Activated CD4-positive, alpha-beta T cell treated with anti-CD3 and anti-CD28 coated beads for 4 hours (primary cell): ENCODE measurements around the gene TXNRD1.
"Not testable (repeated sequence)": the region's sequence is repeated elsewhere in the genome, so short reads cannot be mapped to it uniquely, and the experiment has no call there.

Experiments used
- DNase-seq, 2 donors: peaks; one replicate each; pipeline ENCODE4 v3.0.0-alpha.2; 2020

The TXNRD1 gene

DNA sequence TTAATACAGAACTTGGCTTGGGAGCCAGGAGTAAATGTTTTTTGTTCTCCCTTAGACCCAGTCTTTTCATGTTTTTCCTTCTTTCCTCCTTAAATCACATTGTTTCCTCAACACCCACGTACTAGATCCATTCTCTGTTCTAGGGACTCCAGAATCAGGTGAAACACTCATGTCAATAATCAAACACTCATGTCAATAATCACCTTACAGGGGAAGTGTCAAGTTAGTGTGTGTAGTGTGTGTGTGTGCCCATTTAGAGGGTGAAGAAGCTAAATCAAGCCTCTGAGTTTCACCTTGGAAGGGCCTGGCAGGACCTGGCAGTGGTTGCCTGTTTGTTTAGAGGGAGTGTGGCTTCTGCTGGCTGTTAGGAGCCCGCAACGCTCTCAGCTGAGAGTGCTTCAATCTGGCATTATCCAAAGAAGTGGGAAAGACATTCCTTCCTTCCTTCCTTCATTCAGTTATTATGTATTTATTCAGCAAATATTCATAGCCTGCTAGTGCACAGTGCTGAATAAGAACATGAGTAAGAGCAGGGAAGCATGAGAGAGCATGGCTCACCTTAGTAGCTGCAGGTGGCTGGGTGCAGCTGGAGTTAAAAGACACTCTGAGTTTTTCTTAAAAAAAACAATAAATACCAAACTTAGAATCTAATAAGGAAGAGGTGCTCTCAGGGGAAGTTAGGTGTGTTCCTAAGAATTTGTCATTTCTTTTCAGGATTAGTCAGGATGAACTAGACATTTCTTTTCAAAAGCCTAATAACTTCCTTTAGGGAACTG is 70.3 kb downstream of the TXNRD1 start:
- DNase-seq, result no peak

DNA sequence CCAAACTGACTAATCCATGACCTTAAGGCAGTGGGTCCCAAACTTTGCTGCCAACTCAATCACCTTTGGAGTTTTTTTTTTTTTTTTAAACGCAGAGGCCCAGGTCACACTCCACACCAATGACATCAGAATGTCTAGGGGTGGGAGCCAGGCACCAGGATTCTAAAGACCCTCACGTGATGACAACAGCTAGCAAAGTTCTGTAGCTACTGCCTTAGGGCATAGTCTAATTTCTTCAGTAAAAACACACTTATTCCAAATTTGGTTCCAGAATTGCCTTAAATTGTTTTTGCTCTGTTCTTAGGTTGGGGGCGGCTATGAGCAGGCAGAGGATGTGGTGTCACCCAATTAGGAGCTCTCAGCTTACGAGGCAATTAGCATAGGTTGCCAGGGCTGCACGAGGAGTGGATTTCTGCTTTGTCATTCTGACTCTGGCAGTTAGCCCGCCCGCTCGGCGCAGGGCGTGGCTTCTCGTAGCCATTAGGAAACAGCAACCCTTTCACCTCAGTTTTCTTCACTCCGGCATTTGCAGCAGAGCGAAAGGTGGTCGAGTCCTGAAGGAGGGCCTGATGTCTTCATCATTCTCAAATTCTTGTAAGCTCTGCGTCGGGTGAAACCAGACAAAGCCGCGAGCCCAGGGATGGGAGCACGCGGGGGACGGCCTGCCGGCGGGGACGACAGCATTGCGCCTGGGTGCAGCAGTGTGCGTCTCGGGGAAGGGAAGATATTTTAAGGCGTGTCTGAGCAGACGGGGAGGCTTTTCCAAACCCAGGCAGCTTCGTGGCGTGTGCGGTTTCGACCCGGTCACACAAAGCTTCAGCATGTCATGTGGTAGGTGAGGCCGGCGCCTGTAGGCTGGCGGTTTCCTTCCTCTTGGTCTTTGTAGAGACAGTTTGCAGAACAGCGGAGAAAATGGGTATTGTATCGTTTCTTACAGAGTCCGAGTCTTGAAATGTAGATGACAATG is 71.2 kb downstream of the TXNRD1 start:
- DNase-seq, result peak; percentile 87

DNA sequence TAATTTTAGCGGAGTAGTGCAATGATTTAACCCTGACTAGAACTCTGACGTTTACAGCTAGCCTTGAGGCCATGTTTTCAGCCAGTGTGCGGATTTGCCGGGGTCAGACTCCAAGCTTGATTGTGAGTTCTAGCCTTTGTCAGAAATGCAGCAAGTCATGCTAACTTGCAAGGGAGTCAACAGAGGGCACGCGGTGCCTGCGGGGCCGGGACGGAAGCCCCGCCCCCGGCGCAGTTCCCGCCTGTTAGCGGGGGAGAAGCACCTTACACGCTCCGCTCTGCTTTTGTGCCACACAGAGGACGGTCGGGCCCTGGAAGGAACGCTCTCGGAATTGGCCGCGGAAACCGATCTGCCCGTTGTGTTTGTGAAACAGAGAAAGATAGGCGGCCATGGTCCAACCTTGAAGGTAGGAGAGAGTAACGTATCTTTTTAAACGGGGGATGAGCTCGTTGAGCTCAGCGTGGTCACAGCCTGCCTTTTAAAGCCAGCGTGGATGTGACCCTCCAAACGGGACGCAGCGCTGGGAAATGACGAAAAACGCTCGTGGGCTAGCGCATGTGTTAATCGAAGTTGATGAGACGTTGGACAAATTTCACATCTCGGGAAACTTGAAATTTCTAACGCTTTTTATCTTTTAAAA is 73.2 kb downstream of the TXNRD1 start:
- DNase-seq, result peak; percentile 82

DNA sequence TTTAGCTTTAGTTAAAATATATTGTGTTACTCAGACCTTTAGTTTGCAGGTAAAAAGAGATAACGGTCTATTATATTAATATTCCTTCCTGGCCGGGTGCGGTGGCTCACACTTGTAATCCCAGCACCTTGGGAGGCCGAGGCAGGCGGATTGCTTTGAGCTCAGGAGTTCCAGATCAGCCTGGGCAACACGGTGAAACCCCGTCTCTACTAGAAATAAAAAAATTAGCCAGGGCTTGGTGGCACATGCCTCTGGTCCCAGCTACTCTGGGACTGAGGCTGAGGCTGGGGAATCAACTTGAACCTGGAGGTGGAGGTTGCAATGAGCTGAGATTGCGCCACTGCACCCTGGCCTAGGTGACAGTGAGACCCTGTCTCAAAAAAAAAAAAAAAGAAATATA is 74.7 kb downstream of the TXNRD1 start:
- DNase-seq, result no peak

DNA sequence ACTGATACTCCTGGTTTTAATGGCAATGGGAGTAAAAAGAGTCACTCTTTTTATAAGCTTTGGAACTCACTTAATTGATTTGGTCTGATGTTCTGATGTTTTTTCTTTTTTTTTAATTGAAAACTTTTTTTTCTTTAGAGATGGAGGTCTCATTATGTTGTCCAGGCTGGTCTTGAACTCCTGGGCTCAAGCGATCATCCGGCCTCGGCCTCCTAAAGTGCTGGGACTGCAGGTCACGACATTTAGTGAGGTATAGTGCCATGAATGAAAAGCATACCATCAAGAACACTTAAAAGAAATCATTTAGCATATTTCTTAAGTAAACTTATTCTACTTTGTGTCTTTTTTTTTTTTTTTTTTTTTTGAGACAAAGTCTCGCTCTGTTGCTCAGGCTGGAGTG is 75.3 kb downstream of the TXNRD1 start:
- DNase-seq, result no peak

DNA sequence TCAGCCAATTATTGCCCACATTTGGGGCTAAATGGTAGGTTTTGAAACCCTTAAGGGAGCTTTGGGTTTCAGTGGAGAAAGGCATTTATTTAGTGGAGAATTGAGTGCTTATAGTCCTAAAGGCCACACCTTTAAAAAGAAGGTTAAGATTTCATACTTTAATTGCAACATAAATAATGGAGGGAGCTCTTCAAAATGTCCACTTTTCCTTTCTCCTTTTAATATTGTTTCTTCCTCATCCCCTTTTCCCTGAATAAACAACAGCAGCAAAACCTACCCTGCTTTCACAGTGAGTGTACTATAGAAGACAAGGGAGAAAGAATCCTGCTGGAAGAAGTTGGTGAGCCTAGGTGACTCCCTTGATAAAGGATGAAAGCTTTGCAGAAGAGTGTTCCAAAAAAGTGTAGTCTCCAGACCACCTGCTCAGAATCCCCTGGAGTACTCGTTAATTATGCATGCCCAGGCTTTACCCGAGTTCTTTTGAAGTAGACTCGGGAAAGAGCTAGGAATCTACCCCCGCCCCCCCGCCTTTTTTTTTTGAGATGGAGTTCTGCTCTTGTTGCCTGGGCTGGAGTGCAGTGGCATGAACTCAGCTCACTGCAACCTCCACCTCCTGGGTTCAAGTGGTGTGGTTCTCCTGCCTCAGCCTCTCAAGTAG is 76.4 kb downstream of the TXNRD1 start:
- no peak for DNase-seq

DNA sequence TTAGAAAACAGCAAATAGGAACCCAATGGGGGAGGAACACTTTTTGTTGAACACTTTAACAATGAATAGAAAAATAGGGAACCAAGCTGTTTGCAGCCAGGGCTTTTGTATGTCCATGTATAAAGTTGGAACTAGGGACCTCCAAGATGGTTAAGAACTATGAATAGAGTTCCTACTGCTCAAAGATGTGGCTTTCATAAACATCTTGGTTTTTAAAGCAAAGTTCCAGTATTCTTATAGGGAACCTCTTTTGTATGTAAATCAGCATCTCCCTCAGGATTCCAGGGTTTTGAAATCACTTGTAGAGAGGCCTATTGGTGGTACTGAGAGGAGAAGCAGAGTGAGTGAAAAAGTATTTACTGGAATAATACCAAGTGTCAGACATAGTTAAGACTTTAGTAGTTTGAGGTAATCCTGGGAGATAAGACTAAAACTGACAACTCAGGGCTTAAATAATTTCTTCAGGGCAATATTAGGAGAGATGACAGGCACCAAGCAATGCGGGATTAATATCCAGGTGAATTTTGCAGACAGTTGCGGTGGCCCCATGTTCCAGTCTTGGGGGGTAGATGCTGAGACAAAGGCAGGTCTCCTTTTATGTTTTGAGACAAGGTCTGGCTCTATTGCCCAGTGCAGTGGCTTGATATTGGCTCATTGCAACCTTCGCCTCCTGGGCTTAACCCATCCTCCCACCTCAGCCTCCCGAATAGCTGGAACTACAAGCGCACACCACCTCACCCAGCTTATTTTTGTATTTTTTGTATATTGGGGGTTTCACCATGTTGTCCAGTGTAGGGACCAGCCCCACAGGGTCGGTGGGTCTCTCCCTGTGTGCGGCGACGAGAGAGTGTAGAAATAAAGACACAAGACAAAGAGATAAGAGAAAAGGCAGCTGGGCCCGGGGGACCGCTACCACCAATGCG is 77.6 kb downstream of the TXNRD1 start:
- DNase-seq, result no peak

DNA sequence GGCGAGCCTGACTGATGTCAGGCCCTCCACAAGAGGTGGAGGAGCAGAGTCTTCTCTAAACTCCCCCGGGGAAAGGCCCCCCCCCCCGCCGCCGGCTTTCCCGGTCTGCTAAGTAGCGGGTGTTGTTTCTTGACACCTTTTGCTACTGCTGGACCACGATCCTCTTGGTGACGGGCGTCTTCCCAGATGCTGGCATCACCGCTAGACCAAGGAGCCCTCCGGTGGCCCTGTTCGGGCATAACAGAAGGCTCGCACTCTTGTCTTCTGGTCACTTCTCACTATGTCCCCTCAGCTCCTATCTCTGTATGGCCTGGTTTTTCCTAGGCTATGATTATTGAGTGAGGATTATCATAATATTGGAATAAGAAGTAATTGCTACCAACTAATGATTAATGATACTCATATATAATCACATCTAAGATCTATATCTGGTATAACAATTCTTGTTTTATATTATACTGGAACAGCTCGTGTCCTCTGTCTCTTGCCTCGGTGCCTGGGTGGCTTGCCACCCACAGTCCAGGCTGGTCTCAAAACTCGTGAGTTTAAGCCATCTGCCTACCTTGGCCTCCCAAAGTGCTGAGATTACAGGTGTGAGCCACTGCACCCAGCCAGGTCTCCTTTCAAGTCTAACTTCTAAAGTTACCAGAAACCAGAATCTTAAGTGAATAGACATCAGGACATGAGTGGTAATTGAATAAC is 78.7 kb downstream of the TXNRD1 start:
- not testable (repeated sequence) for DNase-seq

DNA sequence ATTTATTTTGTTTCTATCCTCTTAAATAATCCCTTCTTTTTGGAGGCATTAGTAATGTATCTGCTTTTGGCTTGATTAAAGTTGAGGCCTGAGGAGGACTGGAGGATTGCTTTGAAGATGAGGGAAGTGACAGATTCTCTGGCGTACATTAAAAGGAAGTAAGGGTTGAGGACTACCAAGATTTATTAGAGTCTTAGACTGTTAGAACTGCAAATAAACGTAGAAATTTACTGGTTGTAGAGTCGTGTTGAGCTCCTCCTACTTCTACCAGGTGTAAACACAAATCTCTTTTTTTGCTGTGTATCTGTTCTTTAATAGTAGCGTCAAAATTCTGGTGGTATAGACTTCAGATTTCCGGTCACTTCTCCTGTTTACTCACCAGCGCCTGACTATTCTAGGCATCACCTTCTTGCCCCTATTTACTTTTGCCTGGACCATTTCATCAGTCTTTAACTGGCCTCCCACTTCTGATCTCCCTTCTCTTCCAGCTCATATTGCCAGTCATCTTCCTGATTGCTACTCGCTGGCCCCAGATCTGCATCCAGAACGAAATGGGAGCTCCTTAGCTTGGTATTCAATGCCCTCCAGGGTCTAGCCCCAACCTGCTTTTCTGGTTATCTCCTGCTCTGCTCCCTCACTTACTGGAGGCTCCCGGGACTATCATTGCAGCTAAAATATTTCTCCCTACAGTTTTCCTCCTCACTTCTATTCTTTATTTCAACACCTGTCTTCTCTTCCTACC is 79.5 kb downstream of the TXNRD1 start:
- no peak for DNase-seq

DNA sequence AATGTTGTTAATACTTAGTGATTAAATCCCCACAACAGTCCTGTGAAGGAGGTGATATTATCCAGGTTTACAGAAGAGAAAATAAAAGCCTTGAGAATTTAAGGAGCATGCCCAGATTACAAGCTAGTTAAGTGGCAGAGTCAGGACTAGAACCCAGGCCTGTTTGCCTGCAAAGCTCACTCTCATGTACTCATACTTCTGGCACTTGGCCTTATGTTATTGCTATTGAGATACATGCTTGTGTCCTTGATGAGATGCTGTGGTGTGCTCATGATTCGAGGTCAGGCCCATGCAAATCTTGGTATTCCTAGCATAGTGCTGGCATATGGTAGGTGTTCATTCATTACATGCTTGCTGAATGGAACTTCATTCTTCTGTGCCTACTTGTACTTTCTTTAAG is 80.4 kb downstream of the TXNRD1 start:
- no peak for DNase-seq

DNA sequence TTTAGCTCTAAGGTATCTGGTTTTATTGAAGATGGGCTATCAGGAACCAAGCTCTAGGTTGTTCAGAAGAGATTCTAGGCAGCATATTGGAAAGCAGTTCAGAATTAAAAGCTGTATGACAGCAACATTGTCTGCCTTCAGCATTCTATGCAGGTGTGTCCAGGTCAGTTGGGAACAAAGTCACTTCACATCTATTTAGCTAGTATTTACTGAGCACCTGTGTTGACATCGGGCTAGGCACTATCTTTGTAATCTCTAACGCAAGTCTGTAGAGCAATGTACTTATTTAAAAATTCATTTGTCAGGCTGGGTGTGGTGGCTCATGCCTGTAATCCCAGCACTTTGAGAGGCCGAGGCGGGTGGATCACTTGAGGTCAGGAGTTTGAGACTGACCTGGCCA is 81.1 kb downstream of the TXNRD1 start:
- no peak for DNase-seq

DNA sequence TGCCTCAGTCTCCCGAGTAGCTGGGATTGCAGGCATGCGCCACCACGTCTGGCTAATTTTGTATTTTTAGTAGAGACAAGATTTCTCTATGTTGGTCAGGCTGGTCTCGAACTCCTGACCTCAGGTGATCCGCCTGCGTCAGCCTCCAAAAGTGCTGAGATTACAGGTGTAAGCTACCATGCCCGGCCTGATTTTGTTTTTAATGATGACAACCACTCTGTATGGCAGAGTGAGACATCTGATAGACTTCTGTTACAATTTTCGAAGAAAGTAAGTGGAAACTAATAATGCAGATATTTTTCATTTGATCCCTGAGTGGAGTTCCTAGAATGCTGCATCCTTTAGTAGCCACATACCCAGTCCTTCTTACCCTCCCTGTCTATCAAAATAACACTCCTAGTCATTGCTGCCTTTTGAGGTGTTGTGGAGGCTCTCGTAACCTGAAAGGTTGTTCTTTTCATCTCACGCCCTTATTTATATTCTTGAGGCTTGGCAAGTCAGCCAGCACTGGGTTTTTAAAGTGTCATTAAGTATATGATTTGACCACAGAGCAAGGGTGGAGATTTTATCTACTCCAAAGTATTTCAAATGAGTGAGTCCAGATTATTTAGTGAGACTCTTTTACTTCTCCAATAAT is 82.0 kb downstream of the TXNRD1 start:
- no peak for DNase-seq

DNA sequence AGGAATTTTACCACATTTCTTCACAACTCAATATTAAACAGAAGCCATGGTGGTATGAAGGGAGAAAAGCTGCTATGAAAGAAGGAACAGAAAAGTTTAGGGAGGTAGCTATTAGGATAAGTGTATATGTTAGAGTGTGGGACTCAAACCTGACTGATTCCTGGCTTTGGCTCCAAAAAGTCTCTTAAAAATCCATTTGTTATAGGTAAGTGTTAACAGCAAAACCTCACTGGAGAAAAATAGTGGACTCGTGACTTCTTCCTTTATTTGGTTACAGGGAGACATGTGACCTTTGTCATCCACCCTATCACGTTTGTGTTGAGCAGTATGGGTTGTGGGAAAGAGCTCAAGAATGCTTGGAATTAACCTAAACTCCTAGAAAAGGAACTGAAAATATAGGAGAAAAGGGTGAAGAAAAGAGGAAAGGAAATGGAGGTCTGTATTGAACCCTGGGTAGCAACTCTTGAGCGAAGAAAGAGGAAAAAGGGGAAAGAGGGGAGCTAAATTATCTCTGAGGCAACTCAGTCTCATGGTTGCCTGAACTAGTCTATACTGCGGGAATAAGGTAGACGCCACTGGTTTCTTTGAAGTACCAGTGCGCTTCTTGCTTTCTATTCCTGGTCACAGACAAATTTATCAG is 84.4 kb downstream of the TXNRD1 start:
- DNase-seq, result no peak

DNA sequence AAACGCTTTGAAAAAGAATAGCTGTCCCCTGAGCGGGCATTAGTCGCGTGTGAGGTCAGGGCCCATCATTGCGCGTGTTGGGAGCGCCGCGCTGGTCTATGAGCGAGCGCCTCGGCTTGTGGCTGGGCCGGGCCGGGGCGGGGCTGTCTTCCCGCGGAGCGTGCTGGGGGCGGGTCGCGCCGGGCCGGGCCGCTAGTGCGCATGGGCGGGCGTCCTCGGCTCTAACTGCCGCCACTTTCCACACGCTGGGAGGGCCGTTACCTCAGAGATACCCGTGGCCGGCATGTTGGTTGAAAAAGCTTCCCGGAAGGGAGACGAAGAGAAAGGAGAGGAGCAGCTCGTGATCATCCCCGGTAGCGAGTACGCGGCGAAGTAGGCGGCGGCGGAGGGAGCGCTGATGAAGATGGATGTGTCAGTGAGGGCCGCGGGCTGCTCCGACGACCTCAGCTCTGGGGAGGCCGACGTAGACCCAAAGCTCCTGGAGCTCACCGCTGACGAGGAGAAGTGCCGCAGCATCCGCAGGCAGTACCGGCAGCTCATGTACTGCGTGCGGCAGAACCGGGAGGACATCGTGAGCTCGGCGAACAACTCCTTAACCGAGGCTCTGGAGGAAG is 88.1 kb downstream of the TXNRD1 start, which contains the start of gene EID3:
TSS of gene EID3 (plus strand) at position 202 of the 614 bp plus-strand sequence. CDS start at position 398, 196 bp downstream.
- DNase-seq, result peak; percentile 89 to 90

DNA sequence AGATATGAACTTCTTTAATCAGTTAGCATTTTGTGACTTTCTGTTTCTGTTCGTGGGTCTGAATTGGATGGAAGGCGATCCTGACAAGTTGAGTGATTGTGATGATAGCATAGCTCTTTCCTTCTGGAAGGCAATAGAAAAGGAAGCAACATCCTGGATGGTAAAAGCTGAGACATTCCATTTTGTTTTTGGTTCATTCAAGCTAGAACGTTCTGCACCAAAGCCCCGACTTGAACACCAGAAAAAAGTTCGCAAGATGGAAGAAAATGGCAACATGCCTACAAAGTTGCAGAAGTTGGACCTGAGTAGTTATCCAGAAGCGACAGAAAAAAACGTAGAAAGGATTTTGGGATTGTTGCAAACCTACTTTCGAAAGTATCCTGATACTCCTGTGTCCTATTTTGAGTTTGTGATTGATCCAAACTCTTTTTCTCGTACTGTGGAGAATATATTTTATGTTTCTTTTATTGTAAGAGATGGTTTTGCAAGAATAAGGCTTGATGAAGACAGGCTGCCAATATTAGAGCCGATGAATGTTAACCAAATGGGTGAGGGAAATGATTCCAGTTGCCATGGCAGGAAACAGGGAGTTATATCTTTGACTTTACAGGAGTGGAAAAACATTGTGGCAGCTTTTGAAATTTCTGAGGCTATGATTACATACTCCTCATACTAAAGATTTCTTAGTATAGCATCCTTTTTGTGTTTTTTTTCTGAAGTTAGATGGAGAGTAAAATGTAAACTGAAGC is 88.9 kb downstream of the TXNRD1 start:
- no peak for DNase-seq

DNA sequence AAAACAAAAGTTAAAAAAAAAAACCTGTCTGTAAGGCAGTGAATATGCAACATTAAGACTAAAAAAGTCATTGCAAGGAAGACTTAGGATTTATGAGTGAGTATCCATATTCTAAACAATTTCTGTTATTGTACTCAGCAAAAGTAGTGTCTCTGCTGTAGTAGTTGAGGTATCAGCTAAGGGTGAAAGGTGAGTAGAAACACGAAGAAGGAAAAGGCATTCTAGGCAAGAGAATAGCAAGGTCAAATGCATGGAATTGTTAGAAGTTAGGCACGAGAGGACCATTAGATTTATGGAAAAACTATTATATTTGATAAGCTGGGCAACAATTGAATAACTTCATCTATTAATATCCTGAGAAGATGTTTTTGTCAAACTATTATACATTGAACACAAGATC is 89.8 kb downstream of the TXNRD1 start:
- DNase-seq, result no peak

DNA sequence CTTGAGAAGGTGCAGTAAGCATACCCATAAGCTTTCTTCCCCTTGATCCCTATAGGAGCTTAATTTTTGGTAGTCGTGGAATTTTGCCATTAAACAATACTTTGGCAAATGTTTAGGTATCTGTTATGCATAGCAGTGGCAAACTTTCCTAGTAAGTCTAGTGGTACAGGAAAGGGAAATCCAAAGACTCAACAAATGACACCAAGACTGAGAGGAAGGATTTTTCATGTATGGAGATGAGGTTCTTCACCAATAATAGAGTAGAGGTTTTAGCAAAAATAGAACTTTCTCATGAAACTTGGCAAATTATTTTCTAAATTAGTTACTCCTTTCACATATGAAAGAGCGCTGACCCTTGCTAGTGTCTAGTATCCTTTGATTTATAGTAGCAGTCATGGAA is 90.8 kb downstream of the TXNRD1 start:
- no peak for DNase-seq
